ENCODE measurements around the gene LRP5. TPM values are rescaled to one million over a fixed set of nuclear protein-coding genes. Genes with fewer than 3 reads are reported as not detected.

LRP5 gene
- 43.4 and 44.3 TPM in 2 replicates for total RNA-seq
- long read RNA-seq = 0 reads

DNA sequence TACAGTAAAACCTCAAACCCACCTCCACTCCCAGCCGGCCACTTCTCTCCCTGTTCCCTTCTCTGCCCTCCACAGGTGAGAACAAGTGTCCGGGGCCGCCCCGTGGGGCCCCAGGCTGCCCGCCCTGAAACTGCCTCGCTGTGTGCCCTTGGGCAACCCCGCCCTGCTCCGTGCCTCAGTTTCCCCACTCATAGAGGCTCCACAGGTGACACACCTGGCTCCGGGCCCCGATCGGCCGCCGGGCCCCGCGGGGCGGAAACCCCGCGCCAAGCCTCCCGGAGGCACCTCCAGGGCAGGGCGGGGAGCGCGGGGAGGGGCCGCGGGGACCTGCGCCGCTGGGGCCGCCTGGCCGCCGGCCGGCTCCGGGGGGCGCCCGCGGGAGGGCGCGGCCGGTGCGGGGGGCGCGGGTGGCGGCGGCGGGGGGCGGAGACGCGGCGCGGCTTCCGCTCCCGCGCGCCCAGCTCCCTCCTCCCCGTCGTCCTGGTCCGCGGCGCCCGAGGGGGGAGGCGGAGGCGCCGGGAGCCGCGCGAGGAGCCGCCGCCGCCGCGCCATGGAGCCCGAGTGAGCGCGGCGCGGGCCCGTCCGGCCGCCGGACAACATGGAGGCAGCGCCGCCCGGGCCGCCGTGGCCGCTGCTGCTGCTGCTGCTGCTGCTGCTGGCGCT lies at the start of gene LRP5:
LRP5 (plus strand) TSS at position 475 of the 663 bp plus-strand sequence; CDS start at position 599, 124 bp downstream.
- no peaks in the 10 kb centered on the region for H3K27me3 Mint-ChIP-seq (ENCODE audit: low read depth)
- H3K4me3 Mint-ChIP-seq = peak within 1 kb of the TSS; percentile 98
- H3K4me1 Mint-ChIP-seq = peaks cover 41% of the 10 kb centered on the region
- no peaks in the 10 kb centered on the region for H3K9me3 Mint-ChIP-seq
- DNase-seq (ENCODE audit: low read depth, low spot score) = no peak
- TF ChIP-seq, protein P1, sequence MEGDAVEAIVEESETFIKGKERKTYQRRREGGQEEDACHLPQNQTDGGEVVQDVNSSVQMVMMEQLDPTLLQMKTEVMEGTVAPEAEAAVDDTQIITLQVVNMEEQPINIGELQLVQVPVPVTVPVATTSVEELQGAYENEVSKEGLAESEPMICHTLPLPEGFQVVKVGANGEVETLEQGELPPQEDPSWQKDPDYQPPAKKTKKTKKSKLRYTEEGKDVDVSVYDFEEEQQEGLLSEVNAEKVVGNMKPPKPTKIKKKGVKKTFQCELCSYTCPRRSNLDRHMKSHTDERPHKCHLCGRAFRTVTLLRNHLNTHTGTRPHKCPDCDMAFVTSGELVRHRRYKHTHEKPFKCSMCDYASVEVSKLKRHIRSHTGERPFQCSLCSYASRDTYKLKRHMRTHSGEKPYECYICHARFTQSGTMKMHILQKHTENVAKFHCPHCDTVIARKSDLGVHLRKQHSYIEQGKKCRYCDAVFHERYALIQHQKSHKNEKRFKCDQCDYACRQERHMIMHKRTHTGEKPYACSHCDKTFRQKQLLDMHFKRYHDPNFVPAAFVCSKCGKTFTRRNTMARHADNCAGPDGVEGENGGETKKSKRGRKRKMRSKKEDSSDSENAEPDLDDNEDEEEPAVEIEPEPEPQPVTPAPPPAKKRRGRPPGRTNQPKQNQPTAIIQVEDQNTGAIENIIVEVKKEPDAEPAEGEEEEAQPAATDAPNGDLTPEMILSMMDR (conservative IDR thresholded peaks at IDR 0.05) = no peak
- H3K36me3 Mint-ChIP-seq (ENCODE audit: low read depth) = no peaks in the 10 kb centered on the region
- H3K27ac Mint-ChIP-seq (ENCODE audit: unreplicated experiment) = peak within 1 kb of the TSS; percentile 91

DNA sequence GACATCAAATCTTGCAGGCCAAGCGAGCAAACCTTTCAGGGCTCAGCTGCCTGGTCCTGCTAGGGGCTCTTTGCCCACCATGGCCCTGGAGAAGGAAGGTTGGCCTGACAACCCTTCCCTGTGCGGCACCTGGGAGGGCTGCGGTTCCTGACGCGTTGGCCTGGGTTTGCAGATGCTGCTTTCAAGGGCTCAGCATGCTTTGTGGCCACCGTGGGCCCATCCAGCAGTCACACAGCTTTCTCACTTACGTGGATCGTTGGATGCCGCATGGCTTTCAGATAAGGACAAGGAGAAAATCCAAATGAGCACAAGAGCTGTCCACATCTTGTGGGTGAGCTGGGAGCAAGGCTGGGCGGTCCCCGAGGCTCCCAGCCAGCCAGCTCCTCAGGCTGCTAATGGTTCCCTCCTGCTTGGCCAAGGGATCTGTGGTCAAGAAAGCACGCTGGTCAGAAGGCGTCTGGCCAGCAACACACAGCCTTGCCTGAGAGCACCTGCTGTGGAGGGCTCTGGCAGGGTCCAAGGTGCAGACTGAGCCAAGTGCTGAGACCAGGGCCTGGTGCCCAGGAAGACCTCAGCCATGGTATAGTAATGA lies 48.9 kb upstream of the LRP5 start:
- no peak overlapping the region for H3K27ac Mint-ChIP-seq (ENCODE audit: unreplicated experiment)
- H3K27me3 Mint-ChIP-seq (ENCODE audit: low read depth) = no peaks in the 10 kb centered on the region
- no peaks in the 10 kb centered on the region for H3K9me3 Mint-ChIP-seq
- H3K4me3 Mint-ChIP-seq = no peak overlapping the region
- H3K36me3 Mint-ChIP-seq (ENCODE audit: low read depth) = peaks cover 26% of the 10 kb centered on the region
- TF ChIP-seq, protein P1 (conservative IDR thresholded peaks at IDR 0.05) = no peak
- no peak for DNase-seq (ENCODE audit: low read depth, low spot score)
- peaks cover 15% of the 10 kb centered on the region for H3K4me1 Mint-ChIP-seq

DNA sequence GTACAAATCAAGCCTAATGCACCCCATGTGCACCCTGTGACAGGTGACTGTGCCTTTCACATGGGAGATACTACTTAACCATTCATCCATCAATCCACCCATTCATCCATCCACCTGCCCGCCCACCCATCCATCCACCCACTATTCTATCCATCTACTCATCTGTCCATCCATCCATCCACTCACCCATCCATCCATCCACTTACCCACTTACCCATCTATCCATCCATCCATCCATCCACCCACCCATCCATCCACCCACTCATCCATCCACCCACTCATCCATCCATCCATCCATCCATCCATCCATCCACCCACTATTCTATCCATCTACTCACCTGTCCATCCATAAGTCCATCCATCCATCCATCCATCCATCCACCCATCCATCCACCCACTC lies 48.1 kb upstream of the LRP5 start:
- Mint-ChIP-seq H3K36me3 (ENCODE audit: low read depth) (peaks cover 29% of the 10 kb centered on the region), H3K27ac (ENCODE audit: unreplicated experiment) (no peak overlapping the region), H3K27me3 (ENCODE audit: low read depth) (no peaks in the 10 kb centered on the region)

DNA sequence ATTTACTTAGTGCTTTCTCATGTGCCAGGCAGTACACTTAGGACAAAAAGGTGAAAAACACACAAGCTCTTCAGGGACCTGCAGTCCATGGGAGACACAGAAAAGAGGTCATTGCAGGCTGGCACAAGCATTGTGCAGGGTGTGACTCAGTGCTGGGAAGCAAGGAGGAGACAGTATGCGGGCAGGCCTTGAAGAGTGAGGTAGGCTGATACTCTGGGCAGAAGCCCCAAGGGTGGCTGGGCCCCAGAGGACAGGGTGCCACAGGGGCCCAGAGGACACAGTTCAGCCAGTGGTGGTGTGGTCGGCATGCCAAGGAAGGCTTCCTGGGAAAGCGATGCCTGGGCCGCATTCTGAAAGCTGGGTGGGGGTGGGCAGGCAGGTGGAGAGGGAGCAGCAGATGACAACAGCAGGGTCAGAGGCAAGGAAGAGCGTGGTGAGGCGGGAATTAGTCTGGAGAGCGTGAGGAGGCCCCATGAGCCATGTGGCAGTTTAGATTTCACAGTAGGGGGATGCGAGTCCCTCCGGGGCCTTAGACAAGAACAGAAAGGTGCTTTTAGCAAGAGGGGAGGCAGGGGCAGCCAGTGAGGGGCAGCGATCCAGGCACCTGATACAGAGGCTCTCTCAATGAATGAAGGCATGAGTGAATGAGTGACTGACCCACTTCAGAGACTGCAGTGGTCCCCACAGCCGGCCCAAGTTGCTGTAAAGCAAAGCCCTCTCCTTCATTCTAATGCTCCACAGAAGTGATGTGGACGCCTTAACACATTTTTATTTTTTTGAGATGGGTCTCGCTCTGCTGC lies 47.5 kb upstream of the LRP5 start:
- peaks cover 29% of the 10 kb centered on the region for H3K36me3 Mint-ChIP-seq (ENCODE audit: low read depth)
- H3K27me3 Mint-ChIP-seq (ENCODE audit: low read depth) = no peaks in the 10 kb centered on the region
- no peaks in the 10 kb centered on the region for H3K9me3 Mint-ChIP-seq
- DNase-seq (ENCODE audit: low read depth, low spot score) = no peak
- peak overlapping the region; percentile 54 for H3K27ac Mint-ChIP-seq (ENCODE audit: unreplicated experiment)
- peaks cover 29% of the 10 kb centered on the region for H3K4me1 Mint-ChIP-seq
- TF ChIP-seq, protein P1 (conservative IDR thresholded peaks at IDR 0.05) = no peak
- peak overlapping the region; percentile 31 for H3K4me3 Mint-ChIP-seq

More for the DNA sequence above, 48.1 kb upstream of the LRP5 start:
- H3K9me3 Mint-ChIP-seq = no peaks in the 10 kb centered on the region
- H3K4me3 Mint-ChIP-seq = no peak overlapping the region
- TF ChIP-seq, protein P1 (conservative IDR thresholded peaks at IDR 0.05) = no peak
- peaks cover 22% of the 10 kb centered on the region for H3K4me1 Mint-ChIP-seq
- DNase-seq (ENCODE audit: low read depth, low spot score) = no peak

DNA sequence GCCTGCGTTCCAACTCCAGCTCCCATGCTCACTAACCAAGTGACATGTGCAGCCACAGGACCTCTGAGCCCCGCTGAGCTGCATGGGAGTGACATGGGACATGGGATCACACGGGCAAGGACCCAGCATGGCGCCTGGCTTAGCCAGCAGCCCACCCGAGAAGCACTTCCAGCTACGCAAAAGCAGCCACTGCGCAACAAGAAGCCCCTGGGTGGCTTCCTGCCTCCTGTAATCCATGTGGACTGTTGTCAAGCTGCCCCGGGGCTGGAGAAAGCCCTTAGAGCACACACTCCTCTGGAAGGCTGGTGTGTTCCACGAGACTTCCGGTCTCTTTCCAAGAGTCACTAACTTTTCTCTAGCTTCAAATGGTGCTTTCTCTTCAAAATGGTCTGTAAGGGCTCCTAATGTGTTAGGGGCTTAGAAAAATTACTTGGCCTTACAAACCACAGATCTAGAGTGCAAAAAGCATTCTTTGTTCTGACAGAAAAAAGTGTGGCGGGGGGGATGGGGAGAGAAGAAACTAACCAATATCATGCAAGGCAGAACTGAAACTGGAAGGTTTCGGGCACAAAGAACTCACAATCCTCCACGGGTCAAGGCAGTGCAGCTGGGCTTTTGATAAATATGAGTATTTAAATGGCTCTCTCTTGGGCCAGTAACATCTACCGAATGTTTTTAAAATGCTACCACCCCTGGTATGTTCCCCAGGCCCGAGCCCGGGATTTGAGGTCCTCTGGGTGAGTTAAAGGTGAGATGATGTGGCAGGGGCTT lies 46.1 kb upstream of the LRP5 start:
- peaks cover 42% of the 10 kb centered on the region for H3K4me1 Mint-ChIP-seq
- H3K27me3 Mint-ChIP-seq (ENCODE audit: low read depth) = no peaks in the 10 kb centered on the region
- peaks cover 25% of the 10 kb centered on the region for H3K36me3 Mint-ChIP-seq (ENCODE audit: low read depth)
- no peak for DNase-seq (ENCODE audit: low read depth, low spot score)
- H3K27ac Mint-ChIP-seq (ENCODE audit: unreplicated experiment) = peak overlapping the region; percentile 62
- TF ChIP-seq, protein P1 (conservative IDR thresholded peaks at IDR 0.05) = no peak
- peak overlapping the region; percentile 72 for H3K4me3 Mint-ChIP-seq
- no peaks in the 10 kb centered on the region for H3K9me3 Mint-ChIP-seq
